Gastrocnemius medialis (tissue), 4 donors: Measurements from ENCODE around the gene ACOXL.

Experiments used
- POLR2A ChIP-seq, 2 donors: fragments of 450-650 bp; IDR thresholded peaks; one replicate each; pipeline ENCODE4 v1.6.1; 2017; ENCODE audit warnings: antibody characterized with exemption in 2 of 2, mild to moderate bottlenecking in 2 of 2, moderate library complexity in 2 of 2
- TF ChIP-seq, protein P1 (sequence below), 5 experiments: fragments of 450-650 bp in 3 of 5; fragments of 200-600 bp in 2 of 5; sonication (generic) in 2 of 5; IDR thresholded peaks in 4 of 5; conservative IDR thresholded peaks in 1 of 5; 1 replicate in 4 of 5; 2 replicates in 1 of 5; pipeline ENCODE4 v1.5.1; 2016 to 2019; ENCODE audit warnings: antibody characterized with exemption in 5 of 5, mild to moderate bottlenecking in 3 of 5, moderate library complexity in 3 of 5

DNA sequence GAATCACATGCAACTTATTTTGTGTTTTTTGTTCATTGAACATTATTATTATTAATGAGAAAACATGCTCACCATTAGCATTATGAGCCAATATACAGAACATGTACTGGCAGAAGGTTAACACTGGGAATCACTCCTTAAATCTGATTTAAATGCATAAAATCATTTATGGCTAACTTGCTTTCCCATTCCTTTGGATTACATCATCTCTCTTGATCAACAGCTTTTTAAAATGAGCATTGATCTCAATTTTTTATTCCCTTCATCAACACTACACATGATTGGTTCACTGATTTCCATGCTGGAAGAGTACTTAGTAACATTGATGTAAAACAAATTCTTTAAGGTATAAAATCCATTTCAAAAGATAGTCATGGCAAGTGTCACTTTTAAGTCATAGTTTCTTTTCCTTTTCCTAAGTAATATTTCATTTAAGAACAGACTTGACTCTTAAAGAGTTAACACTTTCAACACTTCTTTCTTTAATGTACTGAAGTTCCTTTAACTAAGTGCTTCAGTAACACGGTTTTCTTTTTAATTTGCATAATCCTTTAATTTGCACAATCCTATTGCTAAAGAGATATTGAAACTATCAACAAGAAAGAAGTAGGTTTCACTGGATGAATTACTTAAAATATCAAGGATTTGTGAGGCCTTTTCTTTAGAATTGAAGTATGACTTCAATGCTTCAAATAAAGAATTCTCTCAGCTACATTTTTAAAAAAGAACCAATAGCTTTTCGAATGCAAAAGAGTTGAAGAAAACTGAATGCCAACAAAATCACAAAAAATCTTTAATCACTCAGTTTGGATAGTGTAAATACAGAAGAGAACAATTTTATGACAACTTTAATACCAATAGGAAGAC is 29.6 kb upstream of the ACOXL start:
- no peak for TF ChIP-seq POLR2A (IDR thresholded peaks at IDR 0.05)
- TF ChIP-seq, protein P1, sequence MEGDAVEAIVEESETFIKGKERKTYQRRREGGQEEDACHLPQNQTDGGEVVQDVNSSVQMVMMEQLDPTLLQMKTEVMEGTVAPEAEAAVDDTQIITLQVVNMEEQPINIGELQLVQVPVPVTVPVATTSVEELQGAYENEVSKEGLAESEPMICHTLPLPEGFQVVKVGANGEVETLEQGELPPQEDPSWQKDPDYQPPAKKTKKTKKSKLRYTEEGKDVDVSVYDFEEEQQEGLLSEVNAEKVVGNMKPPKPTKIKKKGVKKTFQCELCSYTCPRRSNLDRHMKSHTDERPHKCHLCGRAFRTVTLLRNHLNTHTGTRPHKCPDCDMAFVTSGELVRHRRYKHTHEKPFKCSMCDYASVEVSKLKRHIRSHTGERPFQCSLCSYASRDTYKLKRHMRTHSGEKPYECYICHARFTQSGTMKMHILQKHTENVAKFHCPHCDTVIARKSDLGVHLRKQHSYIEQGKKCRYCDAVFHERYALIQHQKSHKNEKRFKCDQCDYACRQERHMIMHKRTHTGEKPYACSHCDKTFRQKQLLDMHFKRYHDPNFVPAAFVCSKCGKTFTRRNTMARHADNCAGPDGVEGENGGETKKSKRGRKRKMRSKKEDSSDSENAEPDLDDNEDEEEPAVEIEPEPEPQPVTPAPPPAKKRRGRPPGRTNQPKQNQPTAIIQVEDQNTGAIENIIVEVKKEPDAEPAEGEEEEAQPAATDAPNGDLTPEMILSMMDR (IDR thresholded peaks at IDR 0.05 in 4 of 5, conservative IDR thresholded peaks at IDR 0.05 in 1 of 5) = no peak
